Right ventricle myocardium superior (tissue), 1 donor: ENCODE results near the gene MOB3C. TPM values are rescaled to one million over a fixed set of nuclear protein-coding genes. Genes with fewer than 3 reads are reported as not detected.
A peak's percentile ranks its signal among the peaks of the same experiment; 100 is the strongest.

Experiments used
- ATAC-seq: fragments of 200-7000 bp; cut with Tn5 transposase; one replicate; pipeline ENCODE4 v1.9.1; 2020; ENCODE audit warnings: mild to moderate bottlenecking; ENCODE audit not compliant: poor library complexity
- DNase-seq: peaks from one replicate; pipeline ENCODE4 v3.0.0-alpha.2; 2020
- intact Hi-C: fragments of 100-400 bp; cut with DNase I; formaldehyde crosslinking; loops from one replicate; pipeline ENCODE4 v1.11.2; 2022
- total RNA-seq: library from RNA; stranded (reverse); fragmentation: NEBNext Ultra II Directional; extraction: Animal tissue kit (Norgen Biotek cat#: 25700); gene quantifications from one replicate; pipeline ENCODE4 v1.2.1, GENCODE V29; 2021
- donor health status: DM: no; HTN: yes; CAD: no; lungs with severe emphysema.

Gene MOB3C
- total RNA-seq, 1 donor from 2014 or later = 14.0 TPM

GRCh38 chr1:46643368-46643775 lies 26.8 kb upstream of the MOB3C start:
- intact Hi-C loops = no loop called here
- ATAC-seq (peak; percentile 68), DNase-seq (no peak)

- DNase-seq (no peak), ATAC-seq (no peak)
- intact Hi-C loops = no loop called here
These were observed 25.6 kb upstream of the MOB3C start for GRCh38 chr1:46642115-46642680.

- no peak for DNase-seq
- intact Hi-C loops = no loop called here
- no peak for ATAC-seq
These were observed 22.9 kb upstream of the MOB3C start for GRCh38 chr1:46639547-46639946.

- DNase-seq = no peak
- intact Hi-C loops = no loop called here
- ATAC-seq = no peak
These were observed 22.3 kb upstream of the MOB3C start for GRCh38 chr1:46638921-46639320.

GRCh38 chr1:46637444-46638083 lies 21.0 kb upstream of the MOB3C start:
- DNase-seq = no peak
- peak; percentile 82 for ATAC-seq
- intact Hi-C loops = no loop called here

- DNase-seq = no peak
- intact Hi-C loops = no loop called here
- no peak for ATAC-seq
These were observed 18.6 kb upstream of the MOB3C start for GRCh38 chr1:46635205-46635604.

- DNase-seq (no peak), ATAC-seq (no peak)
- intact Hi-C loops = no loop called here
These were observed 14.1 kb upstream of the MOB3C start for GRCh38 chr1:46630719-46631118.

GRCh38 chr1:46623743-46624644 lies 7.4 kb upstream of the MOB3C start:
- intact Hi-C loops = loop anchor here (10.0 kb wide), 1 partner anchor 101 kb away; no protein-coding TSS in a partner anchor
- ATAC-seq (peak; percentile 51), DNase-seq (no peak)

- intact Hi-C loops = loop anchor here (10.0 kb wide), 1 partner anchor 102 kb away; no protein-coding TSS in a partner anchor
- no peak for ATAC-seq
- DNase-seq = no peak
These were observed 5.7 kb upstream of the MOB3C start for GRCh38 chr1:46622344-46622743.

GRCh38 chr1:46621930-46622329 lies 5.3 kb upstream of the MOB3C start:
- DNase-seq = no peak
- intact Hi-C loops = loop anchor here (10.0 kb wide), 1 partner anchor 103 kb away; no protein-coding TSS in a partner anchor
- no peak for ATAC-seq

GRCh38 chr1:46619656-46620258 lies 3.1 kb upstream of the MOB3C start:
- intact Hi-C loops = loop anchor here (10.0 kb wide), 1 partner anchor 105 kb away; no protein-coding TSS in a partner anchor
- no peak for ATAC-seq
- no peak for DNase-seq

GRCh38 chr1:46618754-46619415 lies 2.3 kb upstream of the MOB3C start:
- intact Hi-C loops = no loop called here
- ATAC-seq = no peak

GRCh38 chr1:46617833-46618232 lies 1.2 kb upstream of the MOB3C start:
- intact Hi-C loops = no loop called here
- DNase-seq = no peak
- ATAC-seq = no peak

More at GRCh38 chr1:46618754-46619415, 2.3 kb upstream of the MOB3C start:
- no peak for DNase-seq

- ATAC-seq = peak; percentile 32
These were observed 643 bp upstream of the MOB3C start for GRCh38 chr1:46617108-46617800.

GRCh38 chr1:46615735-46616134 lies 876 bp downstream of the MOB3C start:
- intact Hi-C loops = no loop called here
- no peak for DNase-seq
- ATAC-seq = no peak

More at GRCh38 chr1:46617108-46617800, 643 bp upstream of the MOB3C start:
- no peak for DNase-seq
- intact Hi-C loops = no loop called here

GRCh38 chr1:46615088-46615487 lies 1.5 kb downstream of the MOB3C start:
- ATAC-seq (no peak), DNase-seq (no peak)
- intact Hi-C loops = no loop called here

- intact Hi-C loops = no loop called here
- DNase-seq = no peak
- ATAC-seq = no peak
These were observed 2.0 kb downstream of the MOB3C start for GRCh38 chr1:46614604-46614984.
